HG02588 (cell line): Measurements from ENCODE around the gene ARAF.

Experiments used
- ATAC-seq: cut with Tn5 transposase; IDR thresholded peaks from one replicate; pipeline ENCODE4 v1.9.1; 2021; ENCODE audit warnings: mild to moderate bottlenecking, moderate library complexity; ENCODE audit not compliant: unreplicated experiment

Gene ARAF

DNA sequence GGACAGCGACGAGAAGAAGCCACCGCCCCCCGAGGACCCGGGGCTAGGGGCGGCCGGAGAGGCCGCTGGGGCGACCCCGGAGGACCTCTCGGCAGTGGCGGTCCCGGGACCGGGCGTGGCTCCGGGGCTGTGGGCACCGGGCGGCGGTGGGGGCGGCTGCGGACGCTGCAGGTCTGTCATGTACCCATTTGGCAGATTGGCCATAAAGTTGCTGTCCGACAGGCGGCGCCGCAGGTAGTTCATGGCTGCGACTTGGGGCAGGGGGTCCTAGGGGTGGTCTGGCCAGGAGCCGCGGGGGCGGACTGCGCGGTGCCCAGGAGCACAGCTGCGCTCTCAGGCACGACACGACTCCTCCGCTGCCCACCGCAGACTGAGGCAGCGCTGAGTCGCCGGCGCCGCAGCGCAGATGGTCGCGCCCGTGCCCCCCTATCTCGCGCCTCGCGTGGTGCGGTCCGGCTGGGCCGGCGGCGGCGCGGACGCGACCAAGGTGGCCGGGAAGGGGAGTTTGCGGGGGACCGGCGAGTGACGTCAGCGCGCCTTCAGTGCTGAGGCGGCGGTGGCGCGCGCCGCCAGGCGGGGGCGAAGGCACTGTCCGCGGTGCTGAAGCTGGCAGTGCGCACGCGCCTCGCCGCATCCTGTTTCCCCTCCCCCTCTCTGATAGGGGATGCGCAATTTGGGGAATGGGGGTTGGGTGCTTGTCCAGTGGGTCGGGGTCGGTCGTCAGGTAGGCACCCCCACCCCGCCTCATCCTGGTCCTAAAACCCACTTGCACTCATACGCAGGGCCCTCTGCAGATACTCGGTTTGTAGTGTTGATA, 58.7 kb downstream of the ARAF start, which contains the start of gene SYN1:
Gene SYN1 (minus strand): TSS at position 372 of the 817 bp plus-strand sequence. CDS start 129 bp downstream, at position 243.
- peak; percentile 67 for ATAC-seq

DNA sequence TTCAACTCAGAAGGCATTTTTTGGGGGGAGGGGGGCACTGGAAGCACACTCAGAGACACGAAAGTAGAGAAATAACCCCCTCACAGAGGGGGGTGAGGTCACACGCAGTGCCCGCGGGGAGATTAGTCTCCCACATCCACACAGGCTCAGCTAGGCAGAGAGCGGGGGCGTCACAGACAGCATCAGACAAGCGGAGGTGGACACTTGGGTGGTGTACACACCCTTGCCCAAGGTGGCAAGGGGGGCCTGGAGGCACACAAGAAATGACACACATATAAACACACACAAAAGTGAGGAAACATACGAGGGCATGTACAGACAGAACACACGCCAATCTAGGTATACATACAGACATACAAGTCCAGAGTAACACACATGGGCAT, 59.3 kb downstream of the ARAF start:
- ATAC-seq: no peak
